HG02870 (cell line): ENCODE results near the gene CACNA1C.

Source experiments
- ATAC-seq: cut with Tn5 transposase; IDR thresholded peaks from one replicate; pipeline ENCODE4 v1.9.1; 2021; ENCODE audit warnings: mild to moderate bottlenecking, moderate library complexity; ENCODE audit not compliant: unreplicated experiment

Gene CACNA1C

GRCh38 chr12:2227360-2227759 lies 174.6 kb downstream of the CACNA1C start:
- ATAC-seq = no peak

GRCh38 chr12:2228535-2228934 lies 175.7 kb downstream of the CACNA1C start:
- no peak for ATAC-seq

GRCh38 chr12:2229661-2230539 lies 177.1 kb downstream of the CACNA1C start:
- no peak for ATAC-seq

DNA sequence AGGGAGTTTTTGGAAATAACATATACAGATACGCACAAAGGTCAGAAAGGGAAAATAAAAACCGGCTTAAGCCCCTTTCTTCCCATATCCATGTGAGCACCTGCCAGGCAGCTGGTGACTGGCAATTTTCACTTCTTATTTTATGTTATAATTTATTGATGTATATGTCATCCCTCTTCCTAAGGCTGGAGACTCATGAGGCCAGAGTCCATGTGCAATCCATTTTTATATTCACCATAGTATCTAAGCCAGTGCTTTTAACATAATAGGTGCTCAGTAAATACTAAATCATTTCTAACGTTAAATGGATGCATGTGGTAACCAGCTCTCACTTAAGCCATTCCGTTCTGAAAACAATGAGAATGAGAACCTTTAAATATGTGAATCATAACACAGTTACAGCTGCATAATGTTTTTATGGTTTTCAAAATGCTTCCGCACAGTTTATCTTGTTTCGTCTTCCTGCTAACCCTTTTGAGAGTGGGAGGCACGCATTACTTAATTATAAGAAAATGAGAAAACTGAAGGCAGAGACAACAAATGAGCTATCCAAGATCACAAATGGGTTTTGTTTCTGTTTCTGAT lies 178.3 kb downstream of the CACNA1C start:
- ATAC-seq = no peak

DNA sequence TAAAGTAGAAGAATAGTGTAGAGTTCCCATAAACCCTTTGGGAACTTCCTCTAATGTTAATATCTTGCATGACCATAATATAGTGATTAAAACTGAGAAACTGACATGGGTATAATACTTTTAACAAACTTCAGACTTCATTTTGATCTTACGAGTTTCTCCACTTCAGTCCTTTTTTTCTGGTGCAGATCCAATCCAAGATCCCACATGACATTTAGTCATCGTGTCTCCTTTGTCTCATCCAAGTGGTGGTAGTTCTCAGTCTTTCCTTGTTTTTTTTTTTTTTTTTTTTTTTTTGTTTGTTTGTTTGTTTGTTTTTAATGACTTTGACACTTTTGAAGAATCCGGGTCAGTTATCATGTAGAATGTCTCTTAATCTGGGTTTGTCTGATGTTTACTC lies 179.2 kb downstream of the CACNA1C start:
- no peak for ATAC-seq

- no peak for ATAC-seq
Measured at GRCh38 chr12:2233034-2233433, 180.2 kb downstream of the CACNA1C start.

- no peak for ATAC-seq
Measured at GRCh38 chr12:2234091-2234490, 181.3 kb downstream of the CACNA1C start.

- ATAC-seq = no peak
Measured at GRCh38 chr12:2234646-2235350, 182.0 kb downstream of the CACNA1C start.

GRCh38 chr12:2236506-2237294 lies 183.9 kb downstream of the CACNA1C start:
- ATAC-seq = no peak

GRCh38 chr12:2238111-2238510 lies 185.3 kb downstream of the CACNA1C start:
- ATAC-seq = no peak

DNA sequence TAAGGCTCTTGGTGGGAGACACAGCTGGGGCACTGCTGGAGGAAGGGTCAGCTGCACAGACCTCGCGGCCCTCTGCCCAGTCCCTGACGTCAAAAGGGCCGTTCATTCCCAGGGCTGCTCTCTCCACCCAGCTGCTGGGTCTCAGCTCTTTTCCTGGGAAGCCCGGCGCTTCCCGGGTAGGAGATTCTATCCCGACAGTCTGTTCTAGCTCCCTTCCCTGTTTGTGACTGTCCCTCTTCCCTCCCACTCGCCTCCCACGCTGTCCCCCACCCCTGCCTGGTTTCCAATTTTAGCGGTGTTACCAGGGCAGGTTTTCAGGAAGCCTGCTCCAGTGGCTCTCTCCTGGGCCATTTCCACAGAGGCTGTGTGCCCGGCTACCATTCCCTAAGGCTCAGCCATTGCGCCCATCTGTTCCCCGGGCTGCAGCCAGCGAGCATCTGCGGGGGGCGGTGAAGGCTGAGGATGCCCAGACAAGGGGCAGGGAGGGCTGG lies 186.6 kb downstream of the CACNA1C start:
- ATAC-seq = no peak

GRCh38 chr12:2240390-2240789 lies 187.6 kb downstream of the CACNA1C start:
- ATAC-seq = no peak

- no peak for ATAC-seq
Measured at GRCh38 chr12:2240984-2241383, 188.2 kb downstream of the CACNA1C start.

DNA sequence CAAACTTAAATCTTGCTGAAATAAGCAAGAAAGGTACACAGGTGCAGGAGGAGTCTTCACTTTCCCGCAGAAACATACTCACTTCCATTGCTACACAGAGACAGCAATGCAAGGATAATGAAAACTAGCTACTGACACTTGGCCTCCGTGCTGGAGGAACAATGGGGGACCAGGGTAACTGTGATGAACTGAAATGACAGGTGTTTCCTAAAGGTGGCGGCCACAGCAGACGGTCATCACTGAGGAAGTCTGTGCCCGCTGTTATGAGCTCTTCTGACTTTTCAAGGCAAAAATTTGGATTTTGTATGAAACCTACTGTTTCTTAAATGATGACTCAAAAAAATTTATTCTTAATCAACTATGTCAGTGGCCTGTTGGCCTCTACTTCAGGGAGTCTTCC lies 189.4 kb downstream of the CACNA1C start:
- no peak for ATAC-seq

- ATAC-seq = no peak
Measured at GRCh38 chr12:2242816-2243215, 190.0 kb downstream of the CACNA1C start.

DNA sequence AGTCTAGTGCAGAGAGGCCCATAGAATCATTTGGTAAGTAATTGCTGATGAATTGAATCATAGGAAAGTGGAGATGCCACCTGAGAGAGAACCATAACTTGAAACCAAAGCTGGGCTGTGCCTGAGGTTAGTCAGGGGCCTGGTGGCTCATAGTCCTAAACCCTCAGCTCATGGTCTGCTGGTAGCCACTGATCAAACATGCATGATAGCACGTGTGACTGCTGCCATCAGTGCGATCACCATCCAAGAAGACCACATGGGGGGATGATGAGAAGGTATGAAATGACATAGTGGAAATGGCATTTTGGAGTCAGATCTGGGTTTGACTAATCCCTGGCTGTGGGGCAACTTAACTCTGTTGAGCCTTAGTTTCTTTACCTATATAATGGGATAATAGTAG lies 190.5 kb downstream of the CACNA1C start:
- ATAC-seq = no peak

DNA sequence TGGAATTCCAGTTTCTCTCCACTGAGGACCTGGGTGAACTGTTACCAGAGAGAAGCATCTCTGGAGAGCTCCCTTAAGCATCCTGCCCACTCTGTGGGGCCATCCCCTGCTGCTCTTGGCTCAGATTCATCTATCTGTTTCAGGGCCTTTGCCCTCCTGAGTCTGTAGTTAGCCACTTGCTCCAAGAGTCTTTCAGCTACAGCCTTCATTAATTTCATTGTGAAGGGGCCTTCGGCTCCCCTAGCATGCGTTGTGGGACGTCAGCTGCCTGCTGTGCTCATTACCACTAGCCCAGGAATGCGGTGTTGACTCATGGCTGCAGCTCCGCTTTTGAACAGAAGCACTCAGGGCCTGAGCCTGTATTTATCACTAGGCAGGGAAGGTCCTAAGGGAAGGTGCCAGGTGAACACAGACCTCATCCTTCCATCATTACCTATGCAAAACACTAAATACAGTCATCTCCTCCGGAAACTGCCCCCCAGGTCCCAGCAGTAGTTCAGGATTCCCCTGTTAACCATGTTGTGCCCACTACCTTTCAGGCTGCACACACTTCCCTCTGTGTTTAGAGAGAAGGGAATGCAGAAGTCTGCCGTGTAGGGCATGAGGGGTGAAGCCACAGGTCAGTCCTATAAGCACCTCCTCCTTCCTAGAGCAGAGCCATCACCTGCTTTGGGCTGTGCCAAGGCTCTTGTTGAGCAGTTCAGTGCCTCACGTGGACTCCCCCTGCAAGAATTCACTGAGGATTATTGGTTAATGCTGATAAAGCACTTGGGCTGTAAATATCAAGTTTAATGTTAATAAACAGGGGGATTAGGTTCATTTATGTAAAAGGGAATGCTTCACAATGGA lies 191.4 kb downstream of the CACNA1C start:
- no peak for ATAC-seq

DNA sequence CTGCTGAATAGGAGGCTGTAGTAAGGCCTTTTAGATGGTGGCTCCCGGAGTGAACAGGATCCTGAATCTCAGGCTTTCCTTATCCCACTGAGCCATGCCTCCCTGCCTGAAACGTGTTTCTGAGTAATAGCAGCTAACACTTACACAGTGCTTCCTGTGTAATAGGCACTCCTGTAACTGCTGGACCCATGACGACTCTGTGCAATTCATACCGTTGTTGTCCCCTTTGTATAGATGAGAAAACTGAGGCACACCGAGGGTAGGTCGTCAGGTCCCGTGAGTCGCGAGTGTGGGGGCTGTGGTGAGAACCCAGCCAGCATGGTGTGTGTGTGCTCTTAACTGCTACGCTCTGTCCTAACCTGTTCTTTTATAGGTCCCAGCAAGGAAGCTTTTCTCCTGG lies 193.6 kb downstream of the CACNA1C start:
- ATAC-seq = no peak

- no peak for ATAC-seq
Measured at GRCh38 chr12:2247120-2247519, 194.3 kb downstream of the CACNA1C start.

DNA sequence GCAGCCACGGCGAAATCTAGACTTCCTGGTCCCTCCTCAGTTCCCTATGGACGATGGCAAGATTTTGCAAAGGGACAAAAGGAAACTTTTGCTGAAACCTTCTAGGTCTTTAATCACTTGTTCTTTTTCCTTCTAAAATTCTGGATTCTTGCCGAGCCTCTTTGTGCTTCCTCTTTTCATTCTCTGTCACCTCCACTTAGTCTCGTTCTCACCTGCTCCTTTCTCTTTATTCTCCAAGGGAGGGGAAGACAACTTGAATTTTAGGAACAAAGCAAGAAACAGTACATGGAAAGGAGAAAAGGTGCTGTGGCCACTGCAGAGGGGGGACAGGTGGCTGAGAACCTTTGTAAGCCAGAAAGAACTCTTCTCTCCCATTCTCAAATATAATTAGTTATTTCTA lies 194.8 kb downstream of the CACNA1C start:
- ATAC-seq = no peak
